GM23248 (cell line): ENCODE results near the gene APOBEC3G.
"Not testable (repeated sequence)": the region's sequence is repeated elsewhere in the genome, so short reads cannot be mapped to it uniquely, and the experiment has no call there.

Experiments
- EZH2 ChIP-seq: fragments of 200-600 bp; sonication (generic); IDR thresholded peaks from 2 replicates; pipeline ENCODE4 v1.6.1; 2018; ENCODE audit warnings: antibody characterized with exemption, mild to moderate bottlenecking; ENCODE audit not compliant: insufficient read depth, poor library complexity, severe bottlenecking
- EZH2phosphoT487 ChIP-seq: fragments of 200-600 bp; sonication (generic); IDR thresholded peaks from 2 replicates; pipeline ENCODE4 v1.6.1; 2018; ENCODE audit warnings: antibody characterized with exemption, moderate library complexity, mild to moderate bottlenecking, low read depth; ENCODE audit not compliant: insufficient read depth

GRCh38 chr22:39045136-39045535 lies 31.9 kb upstream of the APOBEC3G start:
- not testable (repeated sequence) for TF ChIP-seq EZH2, EZH2phosphoT487
